ENCODE results near the gene CSMD2. TPM values are rescaled to one million over a fixed set of nuclear protein-coding genes. Genes with fewer than 3 reads are reported as not detected.

Gene CSMD2
- total RNA-seq, 5 donors from 2014 or later (not counting 1 experiment from before 2014, with no cell fraction given): 0.03 TPM; not detected in 4

GRCh38 chr1:33898881-33899280, 266.1 kb downstream of the CSMD2 start:
- ATAC-seq (replicated peaks in 1 of 4) (no peak), DNase-seq (no peak)
- ChIA-PET CTCF (no interaction called here), POLR2A (no interaction called here)
- H3K36me3 ChIP-seq (ENCODE audit: control insufficient read depth in 2 of 2, extremely low read depth in 1 of 2, insufficient read depth in 1 of 2, low read length in 1 of 2): no peaks in the 10 kb centered on the region
- 55% methylated on average over 7 of the region's 9 CpGs for WGBS (ENCODE audit: insufficient coverage)
- no peak overlapping the region for H3K27ac ChIP-seq (ENCODE audit: low read length)
- H3K4me3 Mint-ChIP-seq: no peak overlapping the region
- H3K9me3 Mint-ChIP-seq: peaks cover 0 to 2% (median 0%) of the 10 kb centered on the region in 3 donors
- no peaks in the 10 kb centered on the region for H3K36me3 Mint-ChIP-seq
- no peak overlapping the region for H3K27ac Mint-ChIP-seq
- H3K9me3 ChIP-seq: no peaks in the 10 kb centered on the region
- H3K27me3 ChIP-seq (replicated peaks in 1 of 2; ENCODE audit: control insufficient read depth in 2 of 2, extremely low read depth in 1 of 2, insufficient read depth in 2 of 2, low read length in 1 of 2): peaks cover 0 to 23% of the 10 kb centered on the region in 2 experiments
- H3K4me3 ChIP-seq (ENCODE audit: control insufficient read depth in 1 of 2, extremely low read depth in 1 of 2, low read length in 1 of 2): no peak overlapping the region
- no peaks in the 10 kb centered on the region for H3K4me1 Mint-ChIP-seq
- no peaks in the 10 kb centered on the region for H3K4me1 ChIP-seq (ENCODE audit: control insufficient read depth in 1 of 2, extremely low read depth in 1 of 2, insufficient read depth in 2 of 2, low read length in 2 of 2)
- peaks cover 19 to 31% of the 10 kb centered on the region in 2 donors for H3K27me3 Mint-ChIP-seq

DNA sequence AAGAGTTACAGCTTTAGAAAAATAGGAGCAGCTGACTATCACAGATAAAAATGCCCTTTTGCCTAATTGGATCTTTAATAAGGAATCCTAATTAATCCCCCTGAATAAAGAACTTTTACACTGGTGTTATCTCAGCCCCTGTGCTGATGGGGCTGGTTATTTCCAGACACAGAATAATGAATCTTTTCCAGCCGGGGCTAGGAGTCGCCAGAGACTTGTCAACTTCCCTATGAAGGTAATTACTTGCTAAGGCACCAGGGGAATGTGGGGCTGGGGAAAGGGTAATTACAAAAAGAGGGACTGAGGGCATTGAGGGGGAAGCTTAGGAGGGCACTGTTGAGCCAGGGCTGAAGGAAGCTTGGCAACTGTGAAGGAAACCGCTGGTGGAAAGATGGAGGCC, 266.6 kb downstream of the CSMD2 start:
- no peak overlapping the region for H3K27ac Mint-ChIP-seq
- H3K36me3 Mint-ChIP-seq: no peaks in the 10 kb centered on the region
- WGBS (ENCODE audit: insufficient coverage): 75% methylated on average over 2 of the region's 3 CpGs
- CTCF ChIA-PET: no interaction called here
- no peak for ATAC-seq (replicated peaks in 1 of 4)
- Histone ChIP-seq H3K4me1 (ENCODE audit: control insufficient read depth in 1 of 2, extremely low read depth in 1 of 2, insufficient read depth in 2 of 2, low read length in 2 of 2) (no peaks in the 10 kb centered on the region), H3K36me3 (ENCODE audit: control insufficient read depth in 2 of 2, extremely low read depth in 1 of 2, insufficient read depth in 1 of 2, low read length in 1 of 2) (no peaks in the 10 kb centered on the region), H3K27me3 (replicated peaks in 1 of 2; ENCODE audit: control insufficient read depth in 2 of 2, extremely low read depth in 1 of 2, insufficient read depth in 2 of 2, low read length in 1 of 2) (peaks cover 0 to 23% of the 10 kb centered on the region in 2 experiments), H3K27ac (ENCODE audit: low read length) (no peak overlapping the region), H3K9me3 (no peaks in the 10 kb centered on the region), H3K4me3 (ENCODE audit: control insufficient read depth in 1 of 2, extremely low read depth in 1 of 2, low read length in 1 of 2) (no peak overlapping the region)
- no peak overlapping the region for H3K4me3 Mint-ChIP-seq
- H3K9me3 Mint-ChIP-seq: no peaks in the 10 kb centered on the region
- H3K4me1 Mint-ChIP-seq: no peaks in the 10 kb centered on the region
- POLR2A ChIA-PET: no interaction called here
- DNase-seq: no peak
- peaks cover 19 to 26% of the 10 kb centered on the region in 2 donors for H3K27me3 Mint-ChIP-seq

DNA sequence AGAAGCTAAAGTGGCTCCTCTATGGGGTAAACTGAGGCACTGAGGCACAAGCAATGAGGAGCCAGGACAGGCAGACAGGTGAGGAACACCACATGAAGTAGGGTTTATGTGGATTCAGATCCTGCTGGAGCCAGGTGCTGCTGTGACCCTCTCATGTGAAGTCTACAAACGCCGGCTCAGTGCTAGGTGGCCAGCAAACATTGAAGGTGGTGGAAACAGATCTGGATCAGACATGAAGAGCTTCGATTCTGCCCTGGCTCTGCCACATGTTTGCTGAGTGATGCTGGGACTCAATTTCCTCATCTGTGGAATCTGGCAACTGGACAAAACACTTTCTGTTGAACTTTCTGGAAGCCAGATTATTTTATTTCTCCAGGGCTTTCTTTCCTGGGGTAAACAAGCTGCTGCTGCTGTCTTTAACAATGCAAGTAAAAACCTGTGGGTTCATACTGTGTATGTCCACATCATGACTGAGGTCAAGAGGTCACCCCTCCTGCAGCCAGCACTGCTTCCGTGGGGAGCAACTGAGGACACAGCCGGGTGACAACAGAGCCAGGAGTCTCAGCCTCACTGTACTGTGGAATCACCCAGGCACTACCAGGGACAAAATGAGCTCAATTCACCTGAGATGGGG, 267.8 kb downstream of the CSMD2 start:
- H3K9me3 ChIP-seq: no peaks in the 10 kb centered on the region
- peaks cover 13 to 19% of the 10 kb centered on the region in 2 donors for H3K27me3 Mint-ChIP-seq
- no peak overlapping the region for H3K27ac Mint-ChIP-seq
- CTCF ChIA-PET: no interaction called here
- peaks cover 0 to 3% (median 0%) of the 10 kb centered on the region in 3 donors for H3K9me3 Mint-ChIP-seq
- no peaks in the 10 kb centered on the region for H3K36me3 Mint-ChIP-seq
- H3K4me3 ChIP-seq (ENCODE audit: control insufficient read depth in 1 of 2, extremely low read depth in 1 of 2, low read length in 1 of 2): no peak overlapping the region
- H3K36me3 ChIP-seq (ENCODE audit: control insufficient read depth in 2 of 2, extremely low read depth in 1 of 2, insufficient read depth in 1 of 2, low read length in 1 of 2): no peaks in the 10 kb centered on the region
- H3K27me3 ChIP-seq (replicated peaks in 1 of 2; ENCODE audit: control insufficient read depth in 2 of 2, extremely low read depth in 1 of 2, insufficient read depth in 2 of 2, low read length in 1 of 2): peaks cover 0 to 18% of the 10 kb centered on the region in 2 experiments
- WGBS (ENCODE audit: insufficient coverage): 73% methylated on average over 5 of the region's 5 CpGs
- DNase-seq: no peak
- no peak for ATAC-seq (replicated peaks in 1 of 4)
- no peaks in the 10 kb centered on the region for H3K4me1 Mint-ChIP-seq
- no peak overlapping the region for H3K4me3 Mint-ChIP-seq
- POLR2A ChIA-PET: no interaction called here
- H3K4me1 ChIP-seq (ENCODE audit: control insufficient read depth in 1 of 2, extremely low read depth in 1 of 2, insufficient read depth in 2 of 2, low read length in 2 of 2): no peaks in the 10 kb centered on the region
- no peak overlapping the region for H3K27ac ChIP-seq (ENCODE audit: low read length)

- ATAC-seq (replicated peaks in 1 of 4) (no peak), DNase-seq (no peak)
- Histone ChIP-seq H3K36me3 (ENCODE audit: control insufficient read depth in 2 of 2, extremely low read depth in 1 of 2, insufficient read depth in 1 of 2, low read length in 1 of 2) (no peaks in the 10 kb centered on the region), H3K27me3 (replicated peaks in 1 of 2; ENCODE audit: control insufficient read depth in 2 of 2, extremely low read depth in 1 of 2, insufficient read depth in 2 of 2, low read length in 1 of 2) (peaks cover 0 to 18% of the 10 kb centered on the region in 2 experiments), H3K4me1 (ENCODE audit: control insufficient read depth in 1 of 2, extremely low read depth in 1 of 2, insufficient read depth in 2 of 2, low read length in 2 of 2) (no peaks in the 10 kb centered on the region), H3K27ac (ENCODE audit: low read length) (no peak overlapping the region), H3K9me3 (no peaks in the 10 kb centered on the region), H3K4me3 (ENCODE audit: control insufficient read depth in 1 of 2, extremely low read depth in 1 of 2, low read length in 1 of 2) (no peak overlapping the region)
- ChIA-PET POLR2A (no interaction called here), CTCF (no interaction called here)
- Mint-ChIP-seq H3K27ac (no peak overlapping the region), H3K36me3 (no peaks in the 10 kb centered on the region), H3K27me3 (peaks cover 9 to 11% of the 10 kb centered on the region in 2 donors), H3K9me3 (peaks cover 0 to 3% (median 0%) of the 10 kb centered on the region in 3 donors), H3K4me1 (no peaks in the 10 kb centered on the region), H3K4me3 (no peak overlapping the region)
- WGBS (ENCODE audit: insufficient coverage): no CpG with 5 or more reads among the region's 2 CpGs
Observed at GRCh38 chr1:33895976-33896375, 269.1 kb downstream of the CSMD2 start.

- POLR2A ChIA-PET: no interaction called here
- Mint-ChIP-seq H3K27me3 (peaks cover 9 to 11% of the 10 kb centered on the region in 2 donors), H3K27ac (no peak overlapping the region), H3K9me3 (peaks cover 0 to 3% (median 0%) of the 10 kb centered on the region in 3 donors), H3K4me1 (no peaks in the 10 kb centered on the region), H3K4me3 (no peak overlapping the region), H3K36me3 (no peaks in the 10 kb centered on the region)
- ATAC-seq (replicated peaks in 1 of 4) (no peak), DNase-seq (no peak)
- H3K4me3 ChIP-seq (ENCODE audit: control insufficient read depth in 1 of 2, extremely low read depth in 1 of 2, low read length in 1 of 2): no peak overlapping the region
- H3K27ac ChIP-seq (ENCODE audit: low read length): no peak overlapping the region
- H3K36me3 ChIP-seq (ENCODE audit: control insufficient read depth in 2 of 2, extremely low read depth in 1 of 2, insufficient read depth in 1 of 2, low read length in 1 of 2): no peaks in the 10 kb centered on the region
- H3K27me3 ChIP-seq (replicated peaks in 1 of 2; ENCODE audit: control insufficient read depth in 2 of 2, extremely low read depth in 1 of 2, insufficient read depth in 2 of 2, low read length in 1 of 2): peaks cover 0 to 18% of the 10 kb centered on the region in 2 experiments
- no peaks in the 10 kb centered on the region for H3K4me1 ChIP-seq (ENCODE audit: control insufficient read depth in 1 of 2, extremely low read depth in 1 of 2, insufficient read depth in 2 of 2, low read length in 2 of 2)
- WGBS (ENCODE audit: insufficient coverage): 83% methylated on average over 7 of the region's 8 CpGs
- no peaks in the 10 kb centered on the region for H3K9me3 ChIP-seq
- CTCF ChIA-PET: no interaction called here
Observed at GRCh38 chr1:33895396-33895795, 269.6 kb downstream of the CSMD2 start.

- Mint-ChIP-seq H3K36me3 (no peaks in the 10 kb centered on the region), H3K27me3 (peaks cover 9 to 11% of the 10 kb centered on the region in 2 donors), H3K27ac (no peak overlapping the region), H3K4me3 (no peak overlapping the region), H3K4me1 (no peaks in the 10 kb centered on the region), H3K9me3 (peaks cover 0 to 3% (median 0%) of the 10 kb centered on the region in 3 donors)
- DNase-seq (no peak), ATAC-seq (replicated peaks in 1 of 4) (no peak)
- Histone ChIP-seq H3K27me3 (replicated peaks in 1 of 2; ENCODE audit: control insufficient read depth in 2 of 2, extremely low read depth in 1 of 2, insufficient read depth in 2 of 2, low read length in 1 of 2) (peaks cover 0 to 7% of the 10 kb centered on the region in 2 experiments), H3K4me1 (ENCODE audit: control insufficient read depth in 1 of 2, extremely low read depth in 1 of 2, insufficient read depth in 2 of 2, low read length in 2 of 2) (no peaks in the 10 kb centered on the region), H3K9me3 (no peaks in the 10 kb centered on the region), H3K36me3 (ENCODE audit: control insufficient read depth in 2 of 2, extremely low read depth in 1 of 2, insufficient read depth in 1 of 2, low read length in 1 of 2) (no peaks in the 10 kb centered on the region), H3K27ac (ENCODE audit: low read length) (no peak overlapping the region), H3K4me3 (ENCODE audit: control insufficient read depth in 1 of 2, extremely low read depth in 1 of 2, low read length in 1 of 2) (no peak overlapping the region)
- ChIA-PET POLR2A (no interaction called here), CTCF (no interaction called here)
- 83% methylated on average over 1 of the region's 3 CpGs for WGBS (ENCODE audit: insufficient coverage)
Observed at GRCh38 chr1:33893147-33893830, 271.7 kb downstream of the CSMD2 start.
